Breast epithelium (tissue), 4 donors: ENCODE data around the gene CA10. TPM values are rescaled to one million over a fixed set of nuclear protein-coding genes. Genes with fewer than 3 reads are reported as not detected.

Source experiments
- DNase-seq, 2 donors: peaks; one replicate each; pipeline ENCODE4 v3.0.0-alpha.2; 2019; ENCODE audit warnings: low spot score in 2 of 2
- H3K27ac ChIP-seq, 2 donors: fragments of 200-600 bp; sonication (generic) in 1 of 2; one replicate each; pipeline ENCODE4 v1.5.1; 2016 to 2019; ENCODE audit warnings: mild to moderate bottlenecking in 1 of 2
- H3K27me3 ChIP-seq, 2 donors: fragments of 200-600 bp; sonication (generic) in 1 of 2; one replicate each; pipeline versions ENCODE4 v1.5.1 to v1.6.0; 2017 to 2019; ENCODE audit warnings: control low read depth in 1 of 2, mild to moderate bottlenecking in 1 of 2
- H3K36me3 ChIP-seq: fragments of 200-600 bp; one replicate; pipeline ENCODE4 v1.5.1; 2019
- H3K4me1 ChIP-seq, 2 donors: fragments of 200-600 bp; sonication (generic); one replicate each; pipeline ENCODE4 v1.5.1; 2016 to 2019; ENCODE audit warnings: control low read depth in 1 of 2
- H3K4me3 ChIP-seq, 3 donors: fragments of 200-600 bp; sonication (generic); 1 replicate in 2 of 3; 2 replicates in 1 of 3; pipeline ENCODE4 v1.5.1; 2016 to 2019; ENCODE audit warnings: mild to moderate bottlenecking in 3 of 3, moderate library complexity in 2 of 3
- H3K9me3 ChIP-seq, 2 donors: fragments of 200-600 bp; sonication (generic) in 1 of 2; one replicate each; pipeline ENCODE4 v1.5.1; 2016 to 2019; ENCODE audit warnings: control low read depth in 1 of 2
- POLR2A ChIP-seq: fragments of 450-650 bp; IDR thresholded peaks from one replicate; pipeline ENCODE4 v1.6.1; 2016; ENCODE audit warnings: antibody characterized with exemption, mild to moderate bottlenecking, moderate library complexity
- POLR2AphosphoS5 ChIP-seq, 3 donors: sonication (generic); formaldehyde crosslinking; IDR thresholded peaks; one replicate each; pipeline ENCODE4 v1.6.1; 2017; ENCODE audit warnings: antibody characterized with exemption in 3 of 3
- intact Hi-C: fragments of 100-400 bp; cut with DNase I; formaldehyde crosslinking; loops from one replicate; pipeline ENCODE4 v1.15.1; 2023; ENCODE audit warnings: low total_unique reads
- total RNA-seq, 3 donors: library from RNA; depleted of rRNA; stranded (reverse); fragments of >200 nt; gene quantifications; one replicate each; pipeline ENCODE4 v1.1.0, GENCODE V29; 2016
- TF ChIP-seq, protein P1 (sequence below), 3 donors: fragments of 450-650 bp; IDR thresholded peaks; one replicate each; pipeline ENCODE4 v1.5.1; 2016 to 2017; ENCODE audit warnings: antibody characterized with exemption in 3 of 3, mild to moderate bottlenecking in 3 of 3, moderate library complexity in 3 of 3

CA10 gene
- total RNA-seq, 3 donors from 2014 or later, result not detected

DNA sequence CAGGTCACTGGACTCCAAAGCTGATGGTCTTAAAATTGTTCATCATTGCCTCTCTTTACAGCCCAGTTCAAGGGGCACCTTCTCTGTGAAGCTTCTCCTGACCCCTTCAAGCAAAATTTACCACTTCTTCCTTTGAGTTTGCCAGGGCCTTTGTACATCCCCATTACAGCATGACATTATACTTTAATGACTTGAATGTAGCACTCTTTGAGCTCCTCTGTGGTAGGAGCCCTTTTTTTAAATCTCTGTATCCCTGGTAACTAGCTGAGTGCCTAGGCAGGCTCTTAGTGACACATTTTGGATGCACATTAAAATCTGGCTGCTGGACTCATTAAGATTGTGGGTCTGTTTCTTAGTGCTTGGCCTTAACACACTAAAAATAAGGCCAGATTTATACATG lies 412.1 kb downstream of the CA10 start:
- H3K4me3 ChIP-seq, result no peak overlapping the region
- H3K9me3 ChIP-seq, result no peaks in the 10 kb centered on the region
- H3K36me3 ChIP-seq, result no peaks in the 10 kb centered on the region
- no peaks in the 10 kb centered on the region for H3K4me1 ChIP-seq
- intact Hi-C loops, result no loop called here
- no peak for TF ChIP-seq POLR2A
- TF ChIP-seq POLR2AphosphoS5 (IDR thresholded peaks at IDR 0.05), result no peak
- TF ChIP-seq, protein P1, sequence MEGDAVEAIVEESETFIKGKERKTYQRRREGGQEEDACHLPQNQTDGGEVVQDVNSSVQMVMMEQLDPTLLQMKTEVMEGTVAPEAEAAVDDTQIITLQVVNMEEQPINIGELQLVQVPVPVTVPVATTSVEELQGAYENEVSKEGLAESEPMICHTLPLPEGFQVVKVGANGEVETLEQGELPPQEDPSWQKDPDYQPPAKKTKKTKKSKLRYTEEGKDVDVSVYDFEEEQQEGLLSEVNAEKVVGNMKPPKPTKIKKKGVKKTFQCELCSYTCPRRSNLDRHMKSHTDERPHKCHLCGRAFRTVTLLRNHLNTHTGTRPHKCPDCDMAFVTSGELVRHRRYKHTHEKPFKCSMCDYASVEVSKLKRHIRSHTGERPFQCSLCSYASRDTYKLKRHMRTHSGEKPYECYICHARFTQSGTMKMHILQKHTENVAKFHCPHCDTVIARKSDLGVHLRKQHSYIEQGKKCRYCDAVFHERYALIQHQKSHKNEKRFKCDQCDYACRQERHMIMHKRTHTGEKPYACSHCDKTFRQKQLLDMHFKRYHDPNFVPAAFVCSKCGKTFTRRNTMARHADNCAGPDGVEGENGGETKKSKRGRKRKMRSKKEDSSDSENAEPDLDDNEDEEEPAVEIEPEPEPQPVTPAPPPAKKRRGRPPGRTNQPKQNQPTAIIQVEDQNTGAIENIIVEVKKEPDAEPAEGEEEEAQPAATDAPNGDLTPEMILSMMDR (IDR thresholded peaks at IDR 0.05), result no peak
- no peak overlapping the region for H3K27ac ChIP-seq
- no peak for DNase-seq
- no peaks in the 10 kb centered on the region for H3K27me3 ChIP-seq

DNA sequence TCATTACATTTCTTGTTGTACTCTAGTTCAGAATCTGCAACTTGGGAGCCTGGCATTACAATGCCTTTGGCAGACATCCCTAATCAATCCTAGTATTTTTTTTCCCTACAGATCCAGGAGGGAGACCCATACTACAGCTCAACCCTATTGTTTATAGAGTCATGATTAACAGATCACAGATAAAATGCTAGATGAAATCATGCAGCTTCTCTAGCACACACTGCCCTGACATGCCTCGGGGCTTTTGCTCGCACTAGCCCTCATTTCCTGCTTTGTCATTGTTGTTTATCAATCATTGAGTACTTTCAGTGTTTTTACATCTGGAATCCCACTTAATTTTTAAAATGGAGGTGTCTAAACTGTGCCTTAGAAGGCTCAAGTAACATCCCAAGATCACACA lies 412.5 kb downstream of the CA10 start:
- no peak overlapping the region for H3K27ac ChIP-seq
- no peaks in the 10 kb centered on the region for H3K4me1 ChIP-seq
- H3K4me3 ChIP-seq, result no peak overlapping the region
- H3K9me3 ChIP-seq, result no peaks in the 10 kb centered on the region
- no peak for DNase-seq
- H3K27me3 ChIP-seq, result no peaks in the 10 kb centered on the region
- H3K36me3 ChIP-seq, result no peaks in the 10 kb centered on the region
- intact Hi-C loops, result no loop called here
- TF ChIP-seq POLR2A, result no peak
- TF ChIP-seq POLR2AphosphoS5 (IDR thresholded peaks at IDR 0.05), result no peak
- TF ChIP-seq, protein P1 (IDR thresholded peaks at IDR 0.05), result no peak

DNA sequence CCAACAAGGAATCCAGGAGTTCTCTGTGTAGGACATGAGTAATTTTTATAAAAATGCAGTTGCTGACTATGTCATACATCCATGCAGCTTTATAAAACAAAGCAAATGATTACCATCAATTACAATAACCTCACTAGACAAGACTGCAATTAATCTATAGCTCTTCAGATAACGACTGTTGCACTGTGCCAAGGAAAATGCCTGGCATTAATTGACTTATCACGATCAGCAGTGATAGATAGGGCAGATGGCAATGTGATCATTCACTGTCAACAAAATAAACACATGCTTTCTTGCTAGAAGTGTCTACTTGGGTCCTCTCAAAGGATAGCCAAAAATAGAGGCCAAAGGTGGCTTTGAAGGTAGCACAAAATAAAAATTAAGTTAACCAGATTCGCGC lies 415.0 kb downstream of the CA10 start:
- Histone ChIP-seq H3K27me3 (no peaks in the 10 kb centered on the region), H3K4me1 (no peaks in the 10 kb centered on the region), H3K9me3 (no peaks in the 10 kb centered on the region), H3K27ac (no peak overlapping the region), H3K36me3 (no peaks in the 10 kb centered on the region), H3K4me3 (no peak overlapping the region)
- intact Hi-C loops, result no loop called here
- no peak for DNase-seq
- no peak for TF ChIP-seq POLR2A
- TF ChIP-seq, protein P1 (IDR thresholded peaks at IDR 0.05), result no peak
- no peak for TF ChIP-seq POLR2AphosphoS5 (IDR thresholded peaks at IDR 0.05)

DNA sequence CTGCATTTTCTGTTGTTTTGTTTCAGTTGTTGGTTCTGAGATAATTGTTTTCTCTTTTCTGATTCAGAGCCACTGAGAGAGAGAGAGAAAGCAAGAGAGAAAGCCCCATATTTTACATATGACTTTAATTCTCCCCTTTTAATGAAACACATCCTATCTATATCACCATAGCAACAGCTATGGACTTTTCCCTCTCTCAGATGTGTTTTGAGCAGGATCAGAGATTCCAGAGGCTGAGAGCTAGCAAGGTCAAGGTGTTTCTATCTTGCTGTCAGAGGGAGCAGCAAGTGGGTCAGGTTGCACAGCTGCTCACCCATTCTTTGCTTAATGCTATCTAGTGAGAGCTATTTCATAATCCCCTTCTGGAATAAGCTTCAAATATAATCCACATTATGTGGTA lies 415.9 kb downstream of the CA10 start:
- intact Hi-C loops, result no loop called here
- no peaks in the 10 kb centered on the region for H3K4me1 ChIP-seq
- H3K9me3 ChIP-seq, result no peaks in the 10 kb centered on the region
- TF ChIP-seq POLR2AphosphoS5 (IDR thresholded peaks at IDR 0.05) (no peak), POLR2A (no peak)
- TF ChIP-seq, protein P1 (IDR thresholded peaks at IDR 0.05), result no peak
- no peaks in the 10 kb centered on the region for H3K27me3 ChIP-seq
- H3K4me3 ChIP-seq, result no peak overlapping the region
- DNase-seq, result no peak
- no peaks in the 10 kb centered on the region for H3K36me3 ChIP-seq
- H3K27ac ChIP-seq, result no peak overlapping the region

DNA sequence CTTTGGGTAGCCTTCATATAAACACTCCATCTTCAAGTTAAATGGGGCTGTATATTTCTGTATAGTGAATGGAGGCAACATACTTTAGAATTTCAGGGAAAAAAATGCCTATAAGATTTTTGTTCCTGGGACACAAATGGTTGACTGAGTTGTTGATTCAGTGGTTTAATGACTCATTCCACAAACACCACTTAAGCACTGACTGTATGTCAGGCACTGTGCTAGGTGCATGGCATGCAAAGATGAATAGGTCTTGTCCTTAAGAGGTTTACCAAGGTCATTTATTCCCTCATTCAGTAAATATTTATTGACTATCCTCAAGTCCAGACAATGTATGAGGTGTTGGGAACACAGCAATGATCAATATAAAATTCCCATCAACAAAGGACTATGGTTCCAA lies 417.1 kb downstream of the CA10 start:
- H3K4me3 ChIP-seq, result no peak overlapping the region
- TF ChIP-seq POLR2A, result no peak
- TF ChIP-seq, protein P1 (IDR thresholded peaks at IDR 0.05), result no peak
- no peak for TF ChIP-seq POLR2AphosphoS5 (IDR thresholded peaks at IDR 0.05)
- no peaks in the 10 kb centered on the region for H3K9me3 ChIP-seq
- intact Hi-C loops, result no loop called here
- H3K4me1 ChIP-seq, result no peaks in the 10 kb centered on the region
- H3K36me3 ChIP-seq, result no peaks in the 10 kb centered on the region
- no peaks in the 10 kb centered on the region for H3K27me3 ChIP-seq
- DNase-seq, result no peak
- no peak overlapping the region for H3K27ac ChIP-seq
